Esophagus (tissue), 2 donors: ENCODE data around the gene UGGT2. TPM values are rescaled to one million over a fixed set of nuclear protein-coding genes. Genes with fewer than 3 reads are reported as not detected.

Source experiments
- H3K27ac ChIP-seq, 2 donors: one replicate each; pipeline ENCODE4 v1.5.1; 2013; ENCODE audit warnings: low read depth in 2 of 2, mild to moderate bottlenecking in 2 of 2, inconsistent platforms in 1 of 2, low read length in 1 of 2, moderate library complexity in 1 of 2
- H3K27me3 ChIP-seq, 2 donors: one replicate each; pipeline ENCODE4 v1.6.1; 2013; ENCODE audit warnings: low read length in 2 of 2, control low read depth in 1 of 2, mild to moderate bottlenecking in 1 of 2; ENCODE audit not compliant: insufficient read depth in 2 of 2, control insufficient read depth in 1 of 2
- H3K36me3 ChIP-seq, 2 donors: one replicate each; pipeline ENCODE4 v1.6.1; 2013; ENCODE audit warnings: low read length in 1 of 2; ENCODE audit not compliant: control insufficient read depth in 2 of 2, insufficient read depth in 2 of 2
- H3K4me1 ChIP-seq, 2 donors: one replicate each; pipeline ENCODE4 v1.6.1; 2013; ENCODE audit warnings: low read length in 1 of 2; ENCODE audit not compliant: control insufficient read depth in 2 of 2, insufficient read depth in 2 of 2
- H3K4me3 ChIP-seq, 2 donors: one replicate each; pipeline ENCODE4 v1.5.1; 2013; ENCODE audit warnings: low read length in 2 of 2, mild to moderate bottlenecking in 2 of 2, low read depth in 1 of 2, moderate library complexity in 1 of 2
- H3K9me3 ChIP-seq, 2 donors: one replicate each; pipeline ENCODE4 v1.6.1; 2013; ENCODE audit warnings: mild to moderate bottlenecking in 2 of 2, low read depth in 1 of 2, low read length in 1 of 2, moderate library complexity in 1 of 2; ENCODE audit not compliant: control insufficient read depth in 2 of 2, insufficient read depth in 1 of 2
- WGBS, 2 donors: extraction: QIAGEN DNeasy Blood & Tissue Kit; methylation state at CpG; one replicate each; pipeline ENCODE4 v1.1.7; 2013; 5-methylcytosine and 5-hydroxymethylcytosine counted together
- polyA plus RNA-seq, 2 donors: library from polyadenylated mRNA; stranded (reverse); fragments of 200-250 nt; gene quantifications; one replicate each; pipeline ENCODE4 v1.2.3, GENCODE V29; 2013
- donor health status: healthy with polysubstance abuse.
- donor health status: Bipolar disorder and iron deficiency.

Gene UGGT2
- polyA plus RNA-seq, 2 donors = 3.2 to 3.5 TPM

GRCh38 chr13:95921485-95921884, 131.7 kb downstream of the UGGT2 start:
- Histone ChIP-seq H3K27ac (no peak overlapping the region), H3K36me3 (no peaks in the 10 kb centered on the region), H3K4me3 (no peak overlapping the region), H3K9me3 (no peaks in the 10 kb centered on the region), H3K27me3 (no peaks in the 10 kb centered on the region), H3K4me1 (no peaks in the 10 kb centered on the region)
- 77 to 81% methylated on average over 2 of the region's 2 CpGs for WGBS, 2 donors

- peaks cover 0 to 3% of the 10 kb centered on the region in 2 donors for H3K9me3 ChIP-seq
- WGBS, 2 donors = 92 to 94% methylated on average over 4 of the region's 4 CpGs
- no peaks in the 10 kb centered on the region for H3K27me3 ChIP-seq
- no peak overlapping the region for H3K4me3 ChIP-seq
- H3K36me3 ChIP-seq = no peaks in the 10 kb centered on the region
- H3K27ac ChIP-seq = no peak overlapping the region
- H3K4me1 ChIP-seq = no peaks in the 10 kb centered on the region
Measured at GRCh38 chr13:95920485-95920884, 132.7 kb downstream of the UGGT2 start.

- WGBS, 2 donors = 82 to 91% methylated on average over 2 of the region's 2 CpGs
- no peak overlapping the region for H3K27ac ChIP-seq
Measured at GRCh38 chr13:95918860-95919259, 134.3 kb downstream of the UGGT2 start.

GRCh38 chr13:95914991-95915501, 138.2 kb downstream of the UGGT2 start:
- Histone ChIP-seq H3K9me3 (peaks cover 0 to 3% of the 10 kb centered on the region in 2 donors), H3K27me3 (no peaks in the 10 kb centered on the region), H3K27ac (no peak overlapping the region), H3K4me1 (no peaks in the 10 kb centered on the region), H3K4me3 (no peak overlapping the region), H3K36me3 (no peaks in the 10 kb centered on the region)
- WGBS, 2 donors = 90 to 96% methylated on average over 2 of the region's 2 CpGs

More at GRCh38 chr13:95918860-95919259, 134.3 kb downstream of the UGGT2 start:
- Histone ChIP-seq H3K36me3 (no peaks in the 10 kb centered on the region), H3K27me3 (no peaks in the 10 kb centered on the region), H3K9me3 (peaks cover 0 to 3% of the 10 kb centered on the region in 2 donors), H3K4me3 (no peak overlapping the region), H3K4me1 (no peaks in the 10 kb centered on the region)

- Histone ChIP-seq H3K27ac (no peak overlapping the region), H3K4me1 (no peaks in the 10 kb centered on the region)
- WGBS, 2 donors = 89 to 92% methylated on average over 12 of the region's 12 CpGs
Measured at GRCh38 chr13:95906999-95907398, 146.2 kb downstream of the UGGT2 start.

GRCh38 chr13:95903569-95903968, 149.6 kb downstream of the UGGT2 start:
- Histone ChIP-seq H3K4me3 (no peak overlapping the region), H3K36me3 (peaks cover 0 to 6% of the 10 kb centered on the region in 2 donors), H3K9me3 (no peaks in the 10 kb centered on the region), H3K27me3 (no peaks in the 10 kb centered on the region), H3K27ac (no peak overlapping the region), H3K4me1 (no peaks in the 10 kb centered on the region)
- 94 to 95% methylated on average over 1 of the region's 1 CpG for WGBS, 2 donors

More at GRCh38 chr13:95906999-95907398, 146.2 kb downstream of the UGGT2 start:
- H3K9me3 ChIP-seq = no peaks in the 10 kb centered on the region
- H3K27me3 ChIP-seq = no peaks in the 10 kb centered on the region
- no peak overlapping the region for H3K4me3 ChIP-seq
- peaks cover 0 to 6% of the 10 kb centered on the region in 2 donors for H3K36me3 ChIP-seq

- 23 to 45% methylated on average over 1 of the region's 1 CpG for WGBS, 2 donors
- Histone ChIP-seq H3K4me3 (no peak overlapping the region), H3K9me3 (no peaks in the 10 kb centered on the region), H3K36me3 (peaks cover 0 to 6% of the 10 kb centered on the region in 2 donors), H3K27ac (no peak overlapping the region), H3K4me1 (no peaks in the 10 kb centered on the region), H3K27me3 (no peaks in the 10 kb centered on the region)
Measured at GRCh38 chr13:95902741-95903140, 150.5 kb downstream of the UGGT2 start.

- 84 to 97% methylated on average over 1 of the region's 1 CpG for WGBS, 2 donors
- no peaks in the 10 kb centered on the region for H3K27me3 ChIP-seq
- H3K4me3 ChIP-seq = no peak overlapping the region
Measured at GRCh38 chr13:95898256-95898655, 154.9 kb downstream of the UGGT2 start.

GRCh38 chr13:95896301-95896700, 156.9 kb downstream of the UGGT2 start:
- Histone ChIP-seq H3K27me3 (no peaks in the 10 kb centered on the region), H3K9me3 (no peaks in the 10 kb centered on the region), H3K4me1 (no peaks in the 10 kb centered on the region), H3K27ac (no peak overlapping the region), H3K36me3 (no peaks in the 10 kb centered on the region), H3K4me3 (no peak overlapping the region)
- WGBS, 2 donors = 75 to 81% methylated on average over 3 of the region's 3 CpGs

More at GRCh38 chr13:95898256-95898655, 154.9 kb downstream of the UGGT2 start:
- Histone ChIP-seq H3K4me1 (no peaks in the 10 kb centered on the region), H3K36me3 (no peaks in the 10 kb centered on the region), H3K27ac (no peak overlapping the region), H3K9me3 (no peaks in the 10 kb centered on the region)

GRCh38 chr13:95893861-95894260, 159.3 kb downstream of the UGGT2 start:
- H3K4me3 ChIP-seq = no peak overlapping the region
- H3K36me3 ChIP-seq = peaks cover 0 to 2% of the 10 kb centered on the region in 2 donors
- no peak overlapping the region for H3K27ac ChIP-seq
- 90 to 93% methylated on average over 5 of the region's 5 CpGs for WGBS, 2 donors
- no peaks in the 10 kb centered on the region for H3K4me1 ChIP-seq
- no peaks in the 10 kb centered on the region for H3K27me3 ChIP-seq
- H3K9me3 ChIP-seq = no peaks in the 10 kb centered on the region
